ENCODE data around the gene VMP1. TPM values are rescaled to one million over a fixed set of nuclear protein-coding genes. Genes with fewer than 3 reads are reported as not detected.
A peak's percentile ranks its signal among the peaks of the same experiment; 100 is the strongest.

The VMP1 gene
- total and polyA plus RNA-seq, 2 of the 13 experiments (the other 11 are each of a cell fraction or from before 2014, with no cell fraction given): 186 to 271 TPM

GRCh38 chr17:59786536-59787319 is 79.3 kb downstream of the VMP1 start (continued):
- TF ChIP-seq MLX (CRISPR knock-in tag; IDR thresholded peaks at IDR 0.05) (peak; percentile 92), HNRNPL (IDR thresholded peaks at IDR 0.05; ENCODE audit: low read depth, low read length) (no peak), ZFX (CRISPR knock-in tag; IDR thresholded peaks at IDR 0.05; ENCODE audit: low read depth) (peak; percentile 70), ZBTB33 (CRISPR knock-in tag; IDR thresholded peaks at IDR 0.05) (peak; percentile 85), ADNP (CRISPR knock-in tag; IDR thresholded peaks at IDR 0.05) (no peak), ZFP36L2 (CRISPR knock-in tag; IDR thresholded peaks at IDR 0.05) (no peak; the same call in 1 of the 2 replicates), ZFP90 (CRISPR knock-in tag; IDR thresholded peaks at IDR 0.05; ENCODE audit: borderline replicate concordance) (peak; percentile 95), E2F5 (CRISPR knock-in tag; conservative IDR thresholded peaks at IDR 0.05) (no peak), PAF1 (CRISPR knock-in tag; IDR thresholded peaks at IDR 0.05) (0 out of 2 replicates have a peak, but pooled peaks have one; percentile 42), GLI4 (CRISPR knock-in tag; IDR thresholded peaks at IDR 0.05; ENCODE audit: borderline replicate concordance) (no peak), ZNF598 (CRISPR knock-in tag; IDR thresholded peaks at IDR 0.05; ENCODE audit: borderline replicate concordance) (no peak), ATF7 (IDR thresholded peaks at IDR 0.05) (peak; percentile 79), ATF7 (CRISPR knock-in tag; IDR thresholded peaks at IDR 0.05) (peak; percentile 80; the same call in 1 of the 2 replicates), MIER3 (CRISPR knock-in tag; IDR thresholded peaks at IDR 0.05; ENCODE audit: borderline replicate concordance) (peak; percentile 100), ZNF687 (CRISPR knock-in tag; IDR thresholded peaks at IDR 0.05) (no peak), IKZF1 (IDR thresholded peaks at IDR 0.05) (no peak), ZNF20 (CRISPR knock-in tag; IDR thresholded peaks at IDR 0.05) (no peak), HNRNPLL (IDR thresholded peaks at IDR 0.05; ENCODE audit: low read depth, low read length, poor library complexity, severe bottlenecking) (no peak)
